Peyer's patch (tissue), 4 donors: ENCODE data around the gene PALD1. TPM values are rescaled to one million over a fixed set of nuclear protein-coding genes. Genes with fewer than 3 reads are reported as not detected.

Experiments used
- DNase-seq, 3 donors: peaks; one replicate each; pipeline ENCODE4 v3.0.0-alpha.2; 2017 to 2019
- H3K27ac ChIP-seq, 4 donors: fragments of 200-600 bp; sonication (generic); one replicate each; pipeline ENCODE4 v1.5.1; 2016 to 2019
- H3K27me3 ChIP-seq, 2 donors: fragments of 200-600 bp; sonication (generic); one replicate each; pipeline ENCODE4 v1.5.1; 2019
- H3K36me3 ChIP-seq, 3 donors: fragments of 200-600 bp; sonication (generic); one replicate each; pipeline ENCODE4 v1.5.1; 2016 to 2019
- H3K4me1 ChIP-seq, 4 donors: fragments of 200-600 bp; sonication (generic); one replicate each; pipeline ENCODE4 v1.5.1; 2016 to 2019
- H3K4me3 ChIP-seq, 4 donors: fragments of 200-600 bp; sonication (generic); 1 replicate in 3 of 4; 2 replicates in 1 of 4; pipeline ENCODE4 v1.5.1; 2016 to 2019; ENCODE audit warnings: mild to moderate bottlenecking in 1 of 4
- H3K9me3 ChIP-seq, 4 donors: fragments of 200-600 bp; sonication (generic); one replicate each; pipeline ENCODE4 v1.5.1; 2016 to 2019; ENCODE audit warnings: mild to moderate bottlenecking in 1 of 4
- POLR2A ChIP-seq, 2 donors: fragments of 450-650 bp; IDR thresholded peaks; one replicate each; pipeline ENCODE4 v1.5.1; 2017; ENCODE audit warnings: antibody characterized with exemption in 2 of 2, mild to moderate bottlenecking in 2 of 2, moderate library complexity in 2 of 2
- total RNA-seq, 4 donors: library from RNA; depleted of rRNA; stranded (reverse); fragments of >200 nt; gene quantifications; one replicate each; pipeline ENCODE4 v1.1.0, GENCODE V29; 2016
- TF ChIP-seq, protein P1 (sequence below), 6 experiments: fragments of 450-650 bp in 4 of 6; fragments of 200-600 bp in 2 of 6; sonication (generic) in 1 of 6; IDR thresholded peaks; one replicate each; pipeline ENCODE4 v1.5.1; 2017 to 2019; ENCODE audit warnings: antibody characterized with exemption in 6 of 6, mild to moderate bottlenecking in 3 of 6, moderate library complexity in 1 of 6

PALD1 gene
- total RNA-seq, 4 donors from 2014 or later: 1.2 to 15.7 (median 3.6) TPM

- no peak for DNase-seq
- Histone ChIP-seq H3K4me1 (peaks cover 0 to 27% (median 8%) of the 10 kb centered on the region in 4 donors), H3K27ac (no peak overlapping the region), H3K36me3 (no peaks in the 10 kb centered on the region), H3K9me3 (no peaks in the 10 kb centered on the region), H3K4me3 (no peak overlapping the region), H3K27me3 (no peaks in the 10 kb centered on the region)
- TF ChIP-seq POLR2A (IDR thresholded peaks at IDR 0.05): no peak
- TF ChIP-seq, protein P1, sequence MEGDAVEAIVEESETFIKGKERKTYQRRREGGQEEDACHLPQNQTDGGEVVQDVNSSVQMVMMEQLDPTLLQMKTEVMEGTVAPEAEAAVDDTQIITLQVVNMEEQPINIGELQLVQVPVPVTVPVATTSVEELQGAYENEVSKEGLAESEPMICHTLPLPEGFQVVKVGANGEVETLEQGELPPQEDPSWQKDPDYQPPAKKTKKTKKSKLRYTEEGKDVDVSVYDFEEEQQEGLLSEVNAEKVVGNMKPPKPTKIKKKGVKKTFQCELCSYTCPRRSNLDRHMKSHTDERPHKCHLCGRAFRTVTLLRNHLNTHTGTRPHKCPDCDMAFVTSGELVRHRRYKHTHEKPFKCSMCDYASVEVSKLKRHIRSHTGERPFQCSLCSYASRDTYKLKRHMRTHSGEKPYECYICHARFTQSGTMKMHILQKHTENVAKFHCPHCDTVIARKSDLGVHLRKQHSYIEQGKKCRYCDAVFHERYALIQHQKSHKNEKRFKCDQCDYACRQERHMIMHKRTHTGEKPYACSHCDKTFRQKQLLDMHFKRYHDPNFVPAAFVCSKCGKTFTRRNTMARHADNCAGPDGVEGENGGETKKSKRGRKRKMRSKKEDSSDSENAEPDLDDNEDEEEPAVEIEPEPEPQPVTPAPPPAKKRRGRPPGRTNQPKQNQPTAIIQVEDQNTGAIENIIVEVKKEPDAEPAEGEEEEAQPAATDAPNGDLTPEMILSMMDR (IDR thresholded peaks at IDR 0.05): no peak
Measured at GRCh38 chr10:70505908-70506307, 27.3 kb downstream of the PALD1 start.

GRCh38 chr10:70507966-70508365 lies 29.4 kb downstream of the PALD1 start:
- no peak overlapping the region for H3K27ac ChIP-seq

GRCh38 chr10:70508912-70509756 lies 30.6 kb downstream of the PALD1 start:
- peak in 2 of 3 donors; percentile 54 to 70 for DNase-seq
- H3K9me3 ChIP-seq: no peaks in the 10 kb centered on the region

More at GRCh38 chr10:70507966-70508365, 29.4 kb downstream of the PALD1 start:
- H3K9me3 ChIP-seq: no peaks in the 10 kb centered on the region
- TF ChIP-seq, protein P1 (IDR thresholded peaks at IDR 0.05): no peak
- TF ChIP-seq POLR2A (IDR thresholded peaks at IDR 0.05): no peak
- H3K4me3 ChIP-seq: no peak overlapping the region
- DNase-seq: no peak
- H3K4me1 ChIP-seq: peaks cover 0 to 46% (median 8%) of the 10 kb centered on the region in 4 donors
- H3K36me3 ChIP-seq: no peaks in the 10 kb centered on the region
- H3K27me3 ChIP-seq: no peaks in the 10 kb centered on the region

GRCh38 chr10:70509757-70510147 lies 31.2 kb downstream of the PALD1 start:
- no peak for TF ChIP-seq POLR2A (IDR thresholded peaks at IDR 0.05)
- TF ChIP-seq, protein P1 (IDR thresholded peaks at IDR 0.05): no peak
- H3K9me3 ChIP-seq: no peaks in the 10 kb centered on the region
- peaks cover 0 to 50% (median 8%) of the 10 kb centered on the region in 4 donors for H3K4me1 ChIP-seq
- H3K4me3 ChIP-seq: no peak overlapping the region
- DNase-seq: no peak
- no peaks in the 10 kb centered on the region for H3K27me3 ChIP-seq
- peak overlapping the region; percentile 28 to 62 (median 36) for H3K27ac ChIP-seq
- H3K36me3 ChIP-seq: no peaks in the 10 kb centered on the region

More at GRCh38 chr10:70508912-70509756, 30.6 kb downstream of the PALD1 start:
- Histone ChIP-seq H3K27me3 (no peaks in the 10 kb centered on the region), H3K27ac (peak overlapping the region; percentile 28 to 62 (median 36)), H3K36me3 (no peaks in the 10 kb centered on the region), H3K4me3 (no peak overlapping the region), H3K4me1 (peaks cover 0 to 46% (median 8%) of the 10 kb centered on the region in 4 donors)
- TF ChIP-seq, protein P1 (IDR thresholded peaks at IDR 0.05): peak in 2 of 6 experiments; percentile 3 to 18
- TF ChIP-seq POLR2A (IDR thresholded peaks at IDR 0.05): no peak

DNA sequence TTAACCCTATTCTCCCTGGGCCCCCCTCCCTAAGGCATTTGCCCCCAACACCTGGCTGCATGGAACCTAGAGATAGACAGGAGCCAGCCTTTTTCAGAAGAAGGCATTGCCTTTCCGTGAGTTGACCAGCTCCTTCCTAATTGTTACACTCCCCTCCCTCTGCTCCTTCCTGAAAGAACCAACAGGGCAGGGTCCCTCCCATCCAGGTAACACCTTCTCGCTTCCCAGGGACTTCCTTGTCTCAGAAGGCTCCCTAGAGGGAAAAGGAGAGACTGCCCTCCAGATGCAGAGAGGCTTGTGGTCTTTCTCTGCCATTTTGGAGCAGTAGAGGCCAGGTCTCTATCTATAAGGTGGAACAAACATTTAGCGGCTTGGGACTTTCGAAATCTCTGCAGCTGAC lies 31.9 kb downstream of the PALD1 start:
- TF ChIP-seq, protein P1 (IDR thresholded peaks at IDR 0.05): no peak
- no peak for TF ChIP-seq POLR2A (IDR thresholded peaks at IDR 0.05)
- Histone ChIP-seq H3K36me3 (no peaks in the 10 kb centered on the region), H3K4me1 (peaks cover 0 to 54% (median 8%) of the 10 kb centered on the region in 4 donors), H3K27ac (peak overlapping the region in 1 of 4 donors; percentile 8), H3K27me3 (no peaks in the 10 kb centered on the region), H3K9me3 (no peaks in the 10 kb centered on the region), H3K4me3 (no peak overlapping the region)
- no peak for DNase-seq
